GM06990 (cell line): ENCODE results near the gene S100PBP.

Experiments used
- DNase-seq: peaks from one replicate; pipeline ENCODE4 v3.0.0-alpha.2; 2011; ENCODE audit not compliant: insufficient read length; ENCODE audit errors: extremely low read depth
- H3K27me3 ChIP-seq: replicated peaks from 2 replicates; pipeline ENCODE4 v1.6.0; 2011; ENCODE audit warnings: low read length; ENCODE audit not compliant: control insufficient read depth, insufficient read depth
- H3K36me3 ChIP-seq: 2 replicates; pipeline ENCODE4 v1.5.1; 2011; ENCODE audit warnings: low read length; ENCODE audit not compliant: control insufficient read depth, insufficient read depth
- H3K4me3 ChIP-seq: replicated peaks from 2 replicates; pipeline ENCODE4 v1.5.1; 2011; ENCODE audit warnings: low read depth, mild to moderate bottlenecking, control low read depth, low read length
- TF ChIP-seq, protein P1 (sequence below): IDR thresholded peaks from 2 replicates; pipeline ENCODE4 v1.5.1; 2011; ENCODE audit warnings: low read length, control low read depth, mild to moderate bottlenecking, inconsistent platforms; ENCODE audit not compliant: insufficient read depth, poor library complexity, severe bottlenecking

The S100PBP gene

DNA sequence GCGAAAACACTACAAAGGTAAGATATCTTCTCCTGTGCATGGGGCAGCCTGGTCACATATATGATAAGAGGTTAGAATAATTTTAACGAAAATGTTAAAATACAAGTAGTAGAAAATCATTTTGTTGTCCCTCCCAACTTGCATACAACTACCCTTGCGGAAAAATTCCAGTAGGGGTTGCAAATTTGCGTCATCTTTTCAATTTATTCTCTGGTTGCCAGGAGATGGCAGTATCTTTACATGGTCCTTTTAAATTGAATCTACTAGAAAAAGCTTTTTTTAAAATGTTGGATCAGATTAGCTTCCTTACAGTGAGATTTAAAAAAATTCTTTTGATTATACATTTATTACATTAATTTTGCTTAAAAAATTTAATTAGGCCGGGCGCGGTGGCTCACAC is 10.9 kb downstream of the S100PBP start:
- Histone ChIP-seq H3K4me3 (no peak overlapping the region), H3K27me3 (no peaks in the 10 kb centered on the region), H3K36me3 (peaks cover 11% of the 10 kb centered on the region)
- DNase-seq = no peak
- TF ChIP-seq, protein P1, sequence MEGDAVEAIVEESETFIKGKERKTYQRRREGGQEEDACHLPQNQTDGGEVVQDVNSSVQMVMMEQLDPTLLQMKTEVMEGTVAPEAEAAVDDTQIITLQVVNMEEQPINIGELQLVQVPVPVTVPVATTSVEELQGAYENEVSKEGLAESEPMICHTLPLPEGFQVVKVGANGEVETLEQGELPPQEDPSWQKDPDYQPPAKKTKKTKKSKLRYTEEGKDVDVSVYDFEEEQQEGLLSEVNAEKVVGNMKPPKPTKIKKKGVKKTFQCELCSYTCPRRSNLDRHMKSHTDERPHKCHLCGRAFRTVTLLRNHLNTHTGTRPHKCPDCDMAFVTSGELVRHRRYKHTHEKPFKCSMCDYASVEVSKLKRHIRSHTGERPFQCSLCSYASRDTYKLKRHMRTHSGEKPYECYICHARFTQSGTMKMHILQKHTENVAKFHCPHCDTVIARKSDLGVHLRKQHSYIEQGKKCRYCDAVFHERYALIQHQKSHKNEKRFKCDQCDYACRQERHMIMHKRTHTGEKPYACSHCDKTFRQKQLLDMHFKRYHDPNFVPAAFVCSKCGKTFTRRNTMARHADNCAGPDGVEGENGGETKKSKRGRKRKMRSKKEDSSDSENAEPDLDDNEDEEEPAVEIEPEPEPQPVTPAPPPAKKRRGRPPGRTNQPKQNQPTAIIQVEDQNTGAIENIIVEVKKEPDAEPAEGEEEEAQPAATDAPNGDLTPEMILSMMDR = no peak

DNA sequence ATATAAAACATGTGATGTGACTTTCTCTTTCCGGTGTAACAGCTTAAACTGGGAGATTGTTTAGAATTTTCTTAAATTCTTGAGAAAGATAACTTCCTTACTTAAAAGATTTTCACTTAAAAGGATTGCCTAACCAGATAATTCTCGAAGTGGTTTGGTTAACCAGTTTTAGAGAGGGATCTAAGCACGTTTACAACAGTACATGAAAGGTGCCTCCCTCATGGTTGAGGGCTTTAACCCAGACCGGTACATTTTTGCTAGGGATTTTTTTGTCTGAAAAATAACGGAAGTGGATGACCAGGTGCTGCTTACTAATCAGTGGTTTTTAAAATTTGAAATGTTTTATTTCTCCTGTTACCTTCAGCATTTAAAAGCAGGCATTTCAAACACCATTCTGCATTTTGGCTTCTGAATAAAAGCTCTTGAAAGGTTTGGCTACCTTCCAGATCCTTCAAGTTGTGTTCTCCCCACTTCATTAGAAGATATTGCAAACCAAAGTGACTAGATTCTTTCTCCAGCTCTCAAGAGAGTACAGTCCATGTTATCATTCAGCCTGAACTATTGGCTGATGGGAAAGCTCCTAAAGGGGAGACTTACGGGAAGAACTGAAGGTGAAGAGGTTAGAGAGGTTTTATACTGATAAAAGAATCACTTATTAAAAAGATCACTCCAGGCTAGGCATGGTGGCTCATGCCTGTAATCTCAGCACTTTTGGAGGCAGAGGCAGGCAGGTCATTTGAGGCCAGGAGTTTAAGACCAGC is 12.8 kb downstream of the S100PBP start:
- TF ChIP-seq, protein P1 = no peak
- DNase-seq = no peak
- Histone ChIP-seq H3K27me3 (no peaks in the 10 kb centered on the region), H3K4me3 (no peak overlapping the region), H3K36me3 (peaks cover 13% of the 10 kb centered on the region)

DNA sequence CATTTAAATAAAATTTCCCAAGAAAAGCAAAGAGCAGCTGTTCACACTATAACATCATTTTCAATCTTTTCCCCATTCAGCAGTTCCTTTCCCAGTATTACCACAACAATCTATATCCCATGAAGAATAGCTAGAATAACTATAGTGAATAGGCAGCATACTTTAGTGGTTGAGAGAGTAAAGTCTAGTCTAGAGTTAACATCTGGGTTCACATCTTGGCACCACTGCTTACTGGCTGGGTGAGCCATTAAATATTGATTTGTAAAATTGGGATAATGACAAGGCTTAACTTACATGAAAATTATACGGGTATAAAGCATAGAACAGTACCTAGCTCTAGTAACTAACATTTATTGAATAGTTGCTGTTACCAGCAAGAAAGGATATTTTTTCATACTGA is 14.4 kb downstream of the S100PBP start:
- no peak for DNase-seq
- no peaks in the 10 kb centered on the region for H3K27me3 ChIP-seq
- H3K4me3 ChIP-seq = no peak overlapping the region
- TF ChIP-seq, protein P1 = no peak
- peaks cover 6% of the 10 kb centered on the region for H3K36me3 ChIP-seq

DNA sequence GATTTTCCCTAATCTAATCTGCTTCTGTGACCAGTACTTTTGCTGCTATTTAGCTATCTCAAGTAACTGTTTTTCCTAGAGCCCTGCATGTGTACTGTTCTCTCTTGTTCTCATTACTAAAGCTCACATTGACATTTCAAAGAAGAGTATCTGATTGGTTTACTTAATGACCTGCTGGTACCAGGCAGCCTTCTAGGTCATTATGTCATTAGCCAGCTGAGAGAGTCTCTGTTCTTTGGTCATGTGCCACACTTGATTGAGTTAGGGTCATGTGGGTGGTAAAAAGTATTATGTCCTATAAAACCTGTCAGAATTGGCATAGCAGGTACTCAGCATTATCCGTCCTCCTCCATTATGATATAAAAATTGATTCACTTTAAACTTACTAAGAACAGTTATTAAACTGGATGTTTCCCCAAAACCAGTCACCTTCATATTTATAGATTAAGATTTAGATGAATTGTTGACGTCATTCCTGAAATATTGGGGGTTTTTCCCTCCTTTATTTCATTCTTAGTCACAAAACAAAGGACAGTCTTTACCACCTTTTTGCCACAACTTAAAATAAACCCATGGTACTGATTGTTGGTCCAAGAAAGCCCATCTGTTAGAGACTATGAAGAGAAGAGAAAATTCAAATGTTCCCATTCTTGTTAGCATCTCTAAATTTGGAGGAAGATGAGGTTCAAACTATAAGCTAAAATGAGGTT is 31.1 kb downstream of the S100PBP start:
- Histone ChIP-seq H3K36me3 (peaks cover 4% of the 10 kb centered on the region), H3K27me3 (no peaks in the 10 kb centered on the region), H3K4me3 (no peak overlapping the region)
- DNase-seq = peak; percentile 55
- TF ChIP-seq, protein P1 = no peak

DNA sequence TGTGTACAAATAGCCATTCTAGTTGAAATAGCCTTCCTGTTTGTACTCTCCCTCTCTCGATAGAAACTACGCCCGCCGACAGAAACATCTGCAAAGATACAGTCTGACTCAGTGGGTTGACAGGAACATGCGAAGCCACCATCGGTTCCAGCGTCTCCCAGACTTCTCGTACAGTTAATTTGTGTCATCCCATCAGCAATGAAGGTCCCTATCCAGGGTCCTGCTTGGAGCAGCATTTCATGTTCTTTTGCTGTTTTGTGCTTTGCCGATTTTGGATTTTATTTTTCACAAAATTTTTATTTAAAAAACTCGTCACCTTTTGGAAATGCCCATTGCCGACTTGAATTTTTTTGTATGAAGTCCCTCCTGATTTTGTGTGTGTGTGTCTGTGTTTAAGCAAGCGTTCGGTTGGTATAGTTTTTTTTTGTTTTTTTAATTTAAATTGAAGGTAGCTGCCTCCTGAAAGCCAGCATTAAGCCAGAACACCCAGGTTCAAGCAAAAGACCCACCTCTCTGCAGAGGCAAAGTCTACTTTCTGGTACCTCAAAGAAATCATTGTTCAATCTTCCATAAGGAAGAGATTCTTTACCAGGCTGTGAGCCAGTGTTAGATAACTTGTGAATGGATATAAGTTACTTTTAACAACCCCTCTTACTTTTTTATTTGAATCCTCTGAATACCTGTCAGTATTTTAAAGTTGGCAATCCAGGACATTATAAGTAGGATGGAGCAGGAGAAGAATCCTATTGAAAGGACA is 38.6 kb downstream of the S100PBP start:
- peaks cover 11% of the 10 kb centered on the region for H3K36me3 ChIP-seq
- TF ChIP-seq, protein P1 = no peak
- H3K27me3 ChIP-seq = no peaks in the 10 kb centered on the region
- DNase-seq = no peak
- H3K4me3 ChIP-seq = no peak overlapping the region
